ENCODE data around the gene LYPD1.

The LYPD1 gene

GRCh38 chr2:132632000-132632649, 37.9 kb downstream of the LYPD1 start:
- no peak for TF ChIP-seq ZNF274 (IDR thresholded peaks at IDR 0.05; ENCODE audit: low read depth, low read length)

GRCh38 chr2:132627536-132627935, 42.5 kb downstream of the LYPD1 start:
- H3K4me3 ChIP-seq (ENCODE audit: low read length) = no peak overlapping the region
- TF ChIP-seq ZNF274 (IDR thresholded peaks at IDR 0.05; ENCODE audit: low read depth, low read length) = no peak

More at GRCh38 chr2:132632000-132632649, 37.9 kb downstream of the LYPD1 start:
- H3K4me3 ChIP-seq (ENCODE audit: low read length) = no peak overlapping the region

- no peak for TF ChIP-seq ZNF274 (IDR thresholded peaks at IDR 0.05; ENCODE audit: low read depth, low read length)
- H3K4me3 ChIP-seq (ENCODE audit: low read length) = no peak overlapping the region
Observed at GRCh38 chr2:132623096-132623839, 46.7 kb downstream of the LYPD1 start.

GRCh38 chr2:132621131-132621875, 48.7 kb downstream of the LYPD1 start:
- H3K4me3 ChIP-seq (ENCODE audit: low read length) = no peak overlapping the region
- no peak for TF ChIP-seq ZNF274 (IDR thresholded peaks at IDR 0.05; ENCODE audit: low read depth, low read length)

- H3K4me3 ChIP-seq (ENCODE audit: low read length) = no peak overlapping the region
- TF ChIP-seq ZNF274 (IDR thresholded peaks at IDR 0.05; ENCODE audit: low read depth, low read length) = no peak
Observed at GRCh38 chr2:132620115-132620514, 49.9 kb downstream of the LYPD1 start.

GRCh38 chr2:132618734-132619133, 51.3 kb downstream of the LYPD1 start:
- no peak overlapping the region for H3K4me3 ChIP-seq (ENCODE audit: low read length)

GRCh38 chr2:132617989-132618388, 52.0 kb downstream of the LYPD1 start:
- TF ChIP-seq ZNF274 (IDR thresholded peaks at IDR 0.05; ENCODE audit: low read depth, low read length) = no peak
- no peak overlapping the region for H3K4me3 ChIP-seq (ENCODE audit: low read length)

More at GRCh38 chr2:132618734-132619133, 51.3 kb downstream of the LYPD1 start:
- no peak for TF ChIP-seq ZNF274 (IDR thresholded peaks at IDR 0.05; ENCODE audit: low read depth, low read length)

- H3K4me3 ChIP-seq (ENCODE audit: low read length) = no peak overlapping the region
- no peak for TF ChIP-seq ZNF274 (IDR thresholded peaks at IDR 0.05; ENCODE audit: low read depth, low read length)
Observed at GRCh38 chr2:132615329-132616085, 54.5 kb downstream of the LYPD1 start.

GRCh38 chr2:132611719-132612118, 58.3 kb downstream of the LYPD1 start:
- no peak overlapping the region for H3K4me3 ChIP-seq (ENCODE audit: low read length)
- no peak for TF ChIP-seq ZNF274 (IDR thresholded peaks at IDR 0.05; ENCODE audit: low read depth, low read length)

GRCh38 chr2:132609101-132609890, 60.7 kb downstream of the LYPD1 start:
- no peak for TF ChIP-seq ZNF274 (IDR thresholded peaks at IDR 0.05; ENCODE audit: low read depth, low read length)
- H3K4me3 ChIP-seq (ENCODE audit: low read length) = no peak overlapping the region

GRCh38 chr2:132608311-132608710, 61.7 kb downstream of the LYPD1 start:
- TF ChIP-seq ZNF274 (IDR thresholded peaks at IDR 0.05; ENCODE audit: low read depth, low read length) = no peak
- no peak overlapping the region for H3K4me3 ChIP-seq (ENCODE audit: low read length)

GRCh38 chr2:132607426-132608090, 62.4 kb downstream of the LYPD1 start:
- TF ChIP-seq ZNF274 (IDR thresholded peaks at IDR 0.05; ENCODE audit: low read depth, low read length) = no peak

GRCh38 chr2:132606649-132607048, 63.4 kb downstream of the LYPD1 start:
- no peak overlapping the region for H3K4me3 ChIP-seq (ENCODE audit: low read length)
- no peak for TF ChIP-seq ZNF274 (IDR thresholded peaks at IDR 0.05; ENCODE audit: low read depth, low read length)

More at GRCh38 chr2:132607426-132608090, 62.4 kb downstream of the LYPD1 start:
- H3K4me3 ChIP-seq (ENCODE audit: low read length) = no peak overlapping the region
